Upper lobe of left lung (tissue), 4 donors: ENCODE measurements around the gene SNRPA.
A peak's percentile ranks its signal among the peaks of the same experiment; 100 is the strongest.

Source experiments
- CTCF ChIP-seq, 6 experiments: fragments of 450-650 bp in 4 of 6; fragments of 200-600 bp in 2 of 6; sonication (generic) in 2 of 6; IDR thresholded peaks; one replicate each; pipeline ENCODE4 v1.5.1; 2016 to 2019; ENCODE audit warnings: antibody characterized with exemption in 6 of 6
- POLR2A ChIP-seq, 4 donors: fragments of 450-650 bp; IDR thresholded peaks; one replicate each; pipeline ENCODE4 v1.5.1; 2016 to 2017; ENCODE audit warnings: antibody characterized with exemption in 4 of 4, mild to moderate bottlenecking in 2 of 4

DNA sequence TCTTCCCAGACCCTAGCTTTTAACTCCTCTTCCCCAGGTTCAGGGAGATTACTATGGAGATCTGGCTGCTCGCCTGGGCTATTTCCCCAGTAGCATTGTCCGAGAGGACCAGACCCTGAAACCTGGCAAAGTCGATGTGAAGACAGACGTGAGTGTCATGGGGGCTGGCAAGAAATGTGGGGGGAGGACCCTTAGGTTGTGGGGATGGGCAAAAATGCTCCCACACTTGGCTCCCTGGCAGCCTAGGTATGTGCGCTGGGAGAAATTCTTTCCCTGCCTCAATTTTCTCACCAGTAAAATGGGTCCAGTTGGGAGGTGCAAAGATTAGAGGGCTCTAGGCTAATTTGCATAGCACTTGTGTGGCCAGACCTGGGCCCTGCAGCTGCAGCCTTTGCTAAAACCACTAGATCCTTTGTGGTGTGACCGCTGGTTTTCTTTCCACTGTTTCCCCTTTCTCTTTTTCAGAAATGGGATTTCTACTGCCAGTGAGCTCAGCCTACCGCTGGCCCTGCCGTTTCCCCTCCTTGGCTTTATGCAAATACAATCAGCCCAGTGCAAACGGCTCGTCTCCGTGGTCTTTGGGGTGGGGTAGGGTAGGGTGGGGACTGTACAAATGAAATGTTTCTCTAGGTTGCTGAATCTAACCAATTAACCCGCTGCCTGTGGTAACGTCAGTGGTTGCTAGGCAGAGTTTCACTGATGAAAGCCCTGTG, 26.1 kb downstream of the SNRPA start:
- peak in 2 of 6 experiments; percentile 6 for TF ChIP-seq CTCF (IDR thresholded peaks at IDR 0.05)
- TF ChIP-seq POLR2A (IDR thresholded peaks at IDR 0.05): no peak
